HG02759 (cell line): Measurements from ENCODE around the gene TLR8.
"Not testable (repeated sequence)": the region's sequence is repeated elsewhere in the genome, so short reads cannot be mapped to it uniquely, and the experiment has no call there.

Source experiments
- ATAC-seq: cut with Tn5 transposase; IDR thresholded peaks from one replicate; pipeline ENCODE4 v1.9.1; 2021; ENCODE audit warnings: mild to moderate bottlenecking, moderate library complexity; ENCODE audit not compliant: unreplicated experiment

TLR8 gene

GRCh38 chrX:12962041-12962504 is 55.7 kb downstream of the TLR8 start:
- no peak for ATAC-seq

GRCh38 chrX:12963210-12963850 is 56.9 kb downstream of the TLR8 start:
- not testable (repeated sequence) for ATAC-seq

- no peak for ATAC-seq
Measured at GRCh38 chrX:12965131-12965940, 58.9 kb downstream of the TLR8 start.

- no peak for ATAC-seq
Measured at GRCh38 chrX:12966151-12966550, 59.7 kb downstream of the TLR8 start.

GRCh38 chrX:12967711-12968465 is 61.5 kb downstream of the TLR8 start:
- no peak for ATAC-seq

GRCh38 chrX:12970691-12971202 is 64.3 kb downstream of the TLR8 start:
- no peak for ATAC-seq

GRCh38 chrX:12971282-12972003 is 65.0 kb downstream of the TLR8 start:
- ATAC-seq: no peak

GRCh38 chrX:12972243-12972642 is 65.8 kb downstream of the TLR8 start:
- ATAC-seq: no peak
